Osteoblast (primary cell): ENCODE measurements around the gene CD80. TPM values are rescaled to one million over a fixed set of nuclear protein-coding genes. Genes with fewer than 3 reads are reported as not detected.

Experiments used
- DNase-seq: peaks from one replicate; pipeline ENCODE4 v3.0.0; 2011; ENCODE audit warnings: low spot score, mixed read lengths; ENCODE audit not compliant: insufficient read length; ENCODE audit errors: missing footprints
- H2AFZ ChIP-seq: 2 replicates; pipeline ENCODE4 v1.6.0; 2011; ENCODE audit warnings: mild to moderate bottlenecking, low read length
- H3K27ac ChIP-seq: 2 replicates; pipeline ENCODE4 v1.5.1; 2011; ENCODE audit warnings: mild to moderate bottlenecking, low read depth, low read length, moderate library complexity
- H3K27me3 ChIP-seq: 2 replicates; pipeline ENCODE4 v1.6.0; 2012; ENCODE audit warnings: mild to moderate bottlenecking, control low read depth, inconsistent platforms, low read length, moderate library complexity; ENCODE audit not compliant: insufficient read depth
- H3K36me3 ChIP-seq: 2 replicates; pipeline ENCODE4 v1.5.1; 2011; ENCODE audit warnings: mild to moderate bottlenecking, low read length, control low read depth, moderate library complexity; ENCODE audit not compliant: insufficient read depth
- H3K4me1 ChIP-seq: 2 replicates; pipeline ENCODE4 v1.5.1; 2011; ENCODE audit warnings: mild to moderate bottlenecking, low read length, control low read depth, moderate library complexity; ENCODE audit not compliant: insufficient read depth
- H3K4me2 ChIP-seq: 2 replicates; pipeline ENCODE4 v1.6.0; 2011; ENCODE audit warnings: mild to moderate bottlenecking, low read length; ENCODE audit not compliant: insufficient read depth
- H3K4me3 ChIP-seq: fragments of 200-600 bp; sonication (generic); 3 replicates; pipeline ENCODE4 v1.5.1; 2012; ENCODE audit warnings: mild to moderate bottlenecking, low read length, inconsistent platforms; ENCODE audit not compliant: insufficient read depth
- H3K79me2 ChIP-seq: 2 replicates; pipeline ENCODE4 v1.6.0; 2012; ENCODE audit warnings: mild to moderate bottlenecking, low read length, control low read depth, inconsistent platforms; ENCODE audit not compliant: insufficient read depth
- H3K9me3 ChIP-seq: 2 replicates; pipeline ENCODE4 v1.5.1; 2011; ENCODE audit warnings: low read depth, low read length, control low read depth
- H4K20me1 ChIP-seq: 2 replicates; pipeline ENCODE4 v1.6.0; 2012; ENCODE audit warnings: mild to moderate bottlenecking, low read length, control low read depth; ENCODE audit not compliant: insufficient read depth
- total RNA-seq: library from RNA; depleted of rRNA; stranded (reverse); fragments of >200 nt; gene quantifications from 2 replicates; pipeline ENCODE4 v1.2.3, GENCODE V29; 2012
- TF ChIP-seq, protein P1 (sequence below): IDR thresholded peaks from 2 replicates; pipeline ENCODE4 v1.5.1; 2011; ENCODE audit warnings: mild to moderate bottlenecking, low read depth, low read length, moderate library complexity; ENCODE audit errors: extremely low read depth

The CD80 gene
- total RNA-seq, 1 donor, result 2.5 TPM

- TF ChIP-seq, protein P1, sequence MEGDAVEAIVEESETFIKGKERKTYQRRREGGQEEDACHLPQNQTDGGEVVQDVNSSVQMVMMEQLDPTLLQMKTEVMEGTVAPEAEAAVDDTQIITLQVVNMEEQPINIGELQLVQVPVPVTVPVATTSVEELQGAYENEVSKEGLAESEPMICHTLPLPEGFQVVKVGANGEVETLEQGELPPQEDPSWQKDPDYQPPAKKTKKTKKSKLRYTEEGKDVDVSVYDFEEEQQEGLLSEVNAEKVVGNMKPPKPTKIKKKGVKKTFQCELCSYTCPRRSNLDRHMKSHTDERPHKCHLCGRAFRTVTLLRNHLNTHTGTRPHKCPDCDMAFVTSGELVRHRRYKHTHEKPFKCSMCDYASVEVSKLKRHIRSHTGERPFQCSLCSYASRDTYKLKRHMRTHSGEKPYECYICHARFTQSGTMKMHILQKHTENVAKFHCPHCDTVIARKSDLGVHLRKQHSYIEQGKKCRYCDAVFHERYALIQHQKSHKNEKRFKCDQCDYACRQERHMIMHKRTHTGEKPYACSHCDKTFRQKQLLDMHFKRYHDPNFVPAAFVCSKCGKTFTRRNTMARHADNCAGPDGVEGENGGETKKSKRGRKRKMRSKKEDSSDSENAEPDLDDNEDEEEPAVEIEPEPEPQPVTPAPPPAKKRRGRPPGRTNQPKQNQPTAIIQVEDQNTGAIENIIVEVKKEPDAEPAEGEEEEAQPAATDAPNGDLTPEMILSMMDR, result no peak
- H3K9me3 ChIP-seq, result no peaks in the 10 kb centered on the region
- H4K20me1 ChIP-seq, result no peaks in the 10 kb centered on the region
- no peak overlapping the region for H2AFZ ChIP-seq
- no peak overlapping the region for H3K4me3 ChIP-seq
- no peak overlapping the region for H3K27ac ChIP-seq
- no peaks in the 10 kb centered on the region for H3K27me3 ChIP-seq
- no peak for DNase-seq
- no peaks in the 10 kb centered on the region for H3K79me2 ChIP-seq
- H3K4me1 ChIP-seq, result no peaks in the 10 kb centered on the region
- no peaks in the 10 kb centered on the region for H3K36me3 ChIP-seq
- H3K4me2 ChIP-seq, result no peak overlapping the region
Observed at GRCh38 chr3:119562307-119562961, 3.0 kb upstream of the CD80 start.

GRCh38 chr3:119560160-119560559 is 746 bp upstream of the CD80 start:
- H3K27ac ChIP-seq, result no peak overlapping the region
- H4K20me1 ChIP-seq, result no peaks in the 10 kb centered on the region
- H3K4me1 ChIP-seq, result no peaks in the 10 kb centered on the region
- no peaks in the 10 kb centered on the region for H3K79me2 ChIP-seq
- H3K36me3 ChIP-seq, result no peaks in the 10 kb centered on the region
- DNase-seq, result no peak
- no peak overlapping the region for H2AFZ ChIP-seq
- H3K4me3 ChIP-seq, result no peak overlapping the region
- TF ChIP-seq, protein P1, result no peak
- no peak overlapping the region for H3K4me2 ChIP-seq
- H3K9me3 ChIP-seq, result no peaks in the 10 kb centered on the region
- peaks cover 6% of the 10 kb centered on the region for H3K27me3 ChIP-seq

- DNase-seq, result no peak
- Histone ChIP-seq H3K27ac (no peak overlapping the region), H3K27me3 (peaks cover 6% of the 10 kb centered on the region), H3K4me3 (no peak overlapping the region), H3K79me2 (no peaks in the 10 kb centered on the region), H3K4me1 (no peaks in the 10 kb centered on the region), H4K20me1 (no peaks in the 10 kb centered on the region), H2AFZ (peak overlapping the region; percentile 80), H3K9me3 (no peaks in the 10 kb centered on the region), H3K36me3 (no peaks in the 10 kb centered on the region), H3K4me2 (no peak overlapping the region)
- TF ChIP-seq, protein P1, result no peak
Observed at GRCh38 chr3:119558626-119559317, 642 bp downstream of the CD80 start.

DNA sequence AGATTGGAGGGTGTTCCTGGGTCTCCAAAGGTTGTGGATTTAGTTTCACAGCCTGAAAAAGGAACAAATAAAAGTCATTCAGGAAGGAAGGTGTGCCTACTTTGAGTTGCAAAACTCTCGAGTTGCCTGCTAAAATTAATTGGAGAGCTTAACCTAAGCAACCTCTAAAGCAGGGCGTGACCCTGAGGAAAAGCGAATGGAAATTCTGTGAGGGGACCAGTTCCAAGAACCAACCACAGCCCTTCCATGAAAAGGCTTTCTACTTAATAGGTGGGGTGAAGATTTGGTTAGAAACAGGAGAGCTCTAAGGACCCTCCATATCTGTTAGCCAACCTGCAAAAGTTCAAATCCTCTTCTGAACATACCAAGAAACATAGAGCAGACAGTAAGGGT is 1.5 kb downstream of the CD80 start:
- H3K9me3 ChIP-seq, result no peaks in the 10 kb centered on the region
- no peak overlapping the region for H3K4me2 ChIP-seq
- H2AFZ ChIP-seq, result no peak overlapping the region
- peaks cover 6% of the 10 kb centered on the region for H3K27me3 ChIP-seq
- H3K4me1 ChIP-seq, result no peaks in the 10 kb centered on the region
- H3K36me3 ChIP-seq, result no peaks in the 10 kb centered on the region
- H3K27ac ChIP-seq, result no peak overlapping the region
- no peaks in the 10 kb centered on the region for H3K79me2 ChIP-seq
- H4K20me1 ChIP-seq, result no peaks in the 10 kb centered on the region
- TF ChIP-seq, protein P1, result no peak
- DNase-seq, result peak; percentile 0
- H3K4me3 ChIP-seq, result no peak overlapping the region
